T follicular helper cell (primary cell): ENCODE data around the gene VPS13D.
"Not testable (repeated sequence)": the region's sequence is repeated elsewhere in the genome, so short reads cannot be mapped to it uniquely, and the experiment has no call there.

Source experiments
- DNase-seq: peaks from one replicate; pipeline ENCODE4 v3.0.0-alpha.2; 2020; ENCODE audit warnings: low read depth

Gene VPS13D

DNA sequence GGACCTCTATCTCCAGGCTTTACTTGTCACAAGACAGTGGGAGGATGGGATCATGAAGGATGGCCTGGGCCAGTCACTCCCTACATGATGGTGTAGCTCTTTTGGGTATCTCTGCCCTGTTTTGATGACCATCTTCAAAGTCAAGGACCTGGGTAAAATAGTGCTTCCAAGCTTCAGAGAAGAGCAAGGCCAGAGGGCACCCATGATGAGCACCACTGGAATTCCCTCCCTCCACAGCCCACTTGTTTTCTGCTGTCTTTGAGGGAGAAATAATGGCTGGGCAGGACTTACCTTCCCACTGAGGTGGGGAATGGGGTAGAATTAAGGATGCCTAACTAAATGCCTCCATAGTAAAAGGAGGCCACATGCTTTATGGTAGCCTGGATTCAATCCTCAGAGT lies 222.4 kb downstream of the VPS13D start:
- no peak for DNase-seq

- no peak for DNase-seq
Observed at GRCh38 chr1:12453400-12454343, 223.8 kb downstream of the VPS13D start.

GRCh38 chr1:12454406-12455391 lies 224.9 kb downstream of the VPS13D start:
- DNase-seq = no peak

GRCh38 chr1:12456081-12456480 lies 226.3 kb downstream of the VPS13D start:
- not testable (repeated sequence) for DNase-seq

DNA sequence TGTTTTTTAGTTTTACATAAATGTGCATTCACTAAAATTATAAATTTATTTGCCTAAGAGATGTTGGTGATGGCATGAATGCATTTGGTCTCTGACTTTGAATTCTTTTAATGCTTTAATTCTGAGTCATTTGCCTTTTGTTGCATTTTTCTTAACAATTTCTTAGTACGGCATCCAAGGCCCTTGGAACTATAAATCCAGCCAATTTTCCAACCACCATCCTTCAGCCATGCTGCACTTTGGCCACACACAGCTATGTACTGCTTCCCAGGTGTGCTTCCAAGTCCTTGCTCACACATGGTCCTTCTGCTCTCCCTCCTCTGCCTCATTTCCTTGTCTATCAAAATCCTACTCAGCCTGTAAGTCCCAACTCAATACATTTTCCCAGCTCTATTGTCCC lies 227.1 kb downstream of the VPS13D start:
- no peak for DNase-seq

DNA sequence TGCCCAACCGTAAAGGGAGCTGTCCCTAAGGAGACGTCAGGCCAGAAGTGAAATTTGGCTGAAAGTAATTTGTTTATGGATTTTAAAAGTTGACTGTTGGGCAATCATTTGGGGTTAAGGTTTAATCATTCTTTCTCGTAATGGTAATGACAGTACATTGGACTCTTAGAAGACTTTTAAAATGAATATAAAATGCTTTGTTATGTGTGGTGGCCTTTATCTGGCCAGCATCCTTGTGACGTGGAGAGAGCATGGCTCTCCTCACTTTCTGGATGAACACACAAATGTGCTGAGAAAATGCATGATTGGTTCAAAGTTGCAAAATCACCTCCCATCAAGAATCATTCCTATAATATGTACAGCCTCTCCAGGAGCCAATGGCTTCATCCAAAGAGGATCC lies 227.9 kb downstream of the VPS13D start:
- DNase-seq = no peak

- DNase-seq = no peak
Observed at GRCh38 chr1:12458571-12458970, 228.7 kb downstream of the VPS13D start.

- no peak for DNase-seq
Observed at GRCh38 chr1:12460121-12460520, 230.3 kb downstream of the VPS13D start.

GRCh38 chr1:12460911-12461621 lies 231.2 kb downstream of the VPS13D start:
- DNase-seq = no peak

DNA sequence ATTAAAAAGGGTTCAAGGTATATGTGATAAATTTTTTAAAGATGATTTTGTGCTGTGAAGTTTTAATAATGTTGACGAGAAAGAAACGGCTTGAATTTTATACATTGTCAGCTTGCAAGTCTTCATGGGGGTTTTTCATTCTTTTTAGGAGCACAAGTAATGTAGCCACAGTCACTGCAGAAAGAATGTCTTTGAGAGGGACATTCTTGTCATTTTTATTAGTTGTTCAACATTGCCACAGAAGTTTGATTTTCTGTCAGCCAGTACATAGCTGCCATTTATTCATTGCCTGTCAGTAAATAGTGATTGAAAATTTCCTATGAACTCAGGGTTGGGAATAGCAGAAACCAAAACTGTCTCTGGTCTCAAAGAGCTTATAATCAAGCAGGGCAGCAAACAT lies 231.9 kb downstream of the VPS13D start:
- DNase-seq = no peak

DNA sequence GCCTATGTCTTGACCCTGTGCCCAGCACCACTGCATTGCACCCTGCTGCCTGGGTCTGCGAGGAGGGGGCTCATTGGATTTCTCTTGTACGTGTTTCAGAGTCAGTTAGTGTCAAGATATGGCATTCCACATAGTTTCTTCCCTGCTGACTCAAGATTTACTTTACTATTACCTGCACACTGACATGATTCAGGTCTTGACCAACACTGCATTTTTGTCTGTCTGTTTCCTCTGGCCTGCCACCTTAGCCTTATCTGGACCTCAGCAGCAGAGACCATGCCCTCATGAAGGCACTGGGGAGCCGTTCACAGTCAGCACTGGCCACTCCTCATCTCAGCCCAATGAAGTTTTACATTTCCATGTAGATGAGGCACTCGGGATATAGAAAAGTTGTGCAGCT lies 232.8 kb downstream of the VPS13D start:
- DNase-seq = no peak

DNA sequence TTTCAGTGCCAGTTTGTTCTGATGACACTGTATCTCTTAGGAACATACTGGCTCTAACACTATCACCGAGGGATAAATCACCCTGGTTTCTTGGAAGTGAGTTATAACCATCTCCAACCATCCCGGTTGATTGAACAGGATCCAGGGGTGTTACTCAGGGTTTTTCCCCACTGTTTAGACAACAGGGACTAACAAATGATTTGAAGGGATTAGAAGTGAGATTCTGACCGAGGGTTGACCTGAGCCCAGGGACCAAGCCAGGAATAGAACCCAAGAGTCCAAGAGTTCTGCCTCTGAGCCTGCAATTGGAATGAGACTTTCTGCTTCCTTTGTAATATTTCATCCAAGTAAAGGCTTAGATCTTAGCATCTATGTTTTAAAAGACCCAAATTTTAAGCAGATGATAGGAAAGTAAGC lies 234.2 kb downstream of the VPS13D start:
- DNase-seq = no peak

GRCh38 chr1:12464598-12465056 lies 234.8 kb downstream of the VPS13D start:
- DNase-seq = no peak

- DNase-seq = no peak
Observed at GRCh38 chr1:12465126-12465525, 235.3 kb downstream of the VPS13D start.

DNA sequence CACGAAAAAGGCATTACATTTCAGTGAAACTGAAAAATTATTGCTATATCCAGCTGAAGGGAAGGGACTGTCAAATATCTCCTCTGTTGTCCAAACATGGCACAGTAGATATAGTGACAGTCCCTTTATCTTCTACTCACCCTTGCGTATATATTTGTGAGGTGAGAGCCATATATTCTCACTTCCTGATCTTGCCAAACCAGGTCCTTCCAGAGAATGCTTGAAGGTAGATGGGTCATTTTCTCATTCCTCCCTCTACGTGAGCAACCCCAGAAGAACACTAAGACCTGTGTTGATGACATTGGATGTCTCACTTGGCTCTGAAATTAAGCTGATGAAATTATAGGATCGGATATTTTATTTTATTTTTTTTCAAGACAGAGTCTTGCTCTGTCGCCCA lies 237.0 kb downstream of the VPS13D start:
- no peak for DNase-seq

DNA sequence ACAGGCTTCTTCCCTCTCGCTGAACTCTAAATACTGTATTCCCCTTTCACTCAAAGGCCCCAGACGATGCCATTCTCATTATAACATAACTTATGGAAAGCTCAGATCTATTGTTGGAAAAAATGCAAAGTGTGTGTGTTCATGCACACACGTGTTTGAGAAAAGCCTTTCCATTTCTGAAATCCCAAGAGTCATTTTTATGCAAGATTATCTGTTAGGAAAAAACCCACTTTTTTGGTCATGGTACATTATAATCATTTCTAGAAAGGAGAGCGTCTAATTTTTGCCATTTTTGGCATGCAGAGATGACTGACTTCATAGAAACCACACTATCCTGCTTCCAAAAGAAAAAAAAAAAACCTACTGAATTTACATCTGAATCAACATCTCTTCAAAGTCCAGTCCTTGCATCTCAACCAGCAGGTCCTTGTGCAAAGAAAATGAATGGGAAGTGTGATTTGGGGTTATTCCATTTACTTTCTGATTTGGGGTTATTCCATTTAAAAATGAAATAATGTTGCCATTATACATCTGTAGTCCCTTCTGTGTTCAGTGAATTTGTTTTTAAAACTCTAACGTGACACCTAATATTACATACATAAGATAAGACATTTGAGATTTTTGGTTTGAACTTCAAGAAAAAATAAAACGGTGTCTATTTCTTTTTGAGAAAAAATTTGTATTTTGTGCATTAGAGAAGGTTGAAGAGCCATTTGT lies 237.9 kb downstream of the VPS13D start:
- no peak for DNase-seq

DNA sequence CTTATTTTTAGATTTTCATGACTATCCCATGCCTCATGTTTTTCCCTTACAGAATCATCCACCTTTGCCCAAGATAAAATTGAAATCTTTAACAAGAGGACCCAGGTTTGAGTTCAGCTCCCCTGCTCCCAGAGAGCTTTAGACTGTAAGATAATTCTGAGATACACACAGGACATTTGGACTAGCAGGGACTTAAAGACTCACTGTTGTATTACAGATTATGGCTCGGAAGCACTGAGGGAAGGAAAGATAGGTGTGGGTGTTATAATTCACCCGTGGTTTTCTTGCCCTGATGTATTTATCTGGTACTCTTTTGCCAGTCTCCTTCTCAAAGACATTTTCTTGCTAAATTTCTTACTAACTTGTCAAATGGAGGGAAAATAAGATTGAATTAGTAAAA lies 238.5 kb downstream of the VPS13D start:
- DNase-seq = no peak

GRCh38 chr1:12469493-12469892 lies 239.7 kb downstream of the VPS13D start:
- DNase-seq = no peak

DNA sequence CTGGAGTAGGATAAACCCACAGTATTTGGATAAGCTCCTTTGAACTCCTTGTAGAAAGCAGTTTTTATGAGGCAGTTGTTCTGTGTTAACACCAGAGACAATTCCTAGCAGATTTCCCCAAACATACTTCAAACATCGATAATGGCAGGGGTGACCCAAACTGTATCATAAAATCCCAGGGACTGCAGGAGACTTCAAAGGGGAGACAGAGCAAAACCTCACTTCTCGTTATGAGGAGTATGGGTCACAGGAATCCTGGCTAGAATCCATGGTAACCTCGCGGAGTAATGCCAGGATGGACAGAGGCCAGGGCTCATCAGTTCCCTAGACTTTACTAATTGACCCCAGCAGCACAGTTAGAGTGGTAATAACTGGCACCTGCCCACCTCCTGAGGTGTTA lies 240.2 kb downstream of the VPS13D start:
- no peak for DNase-seq

DNA sequence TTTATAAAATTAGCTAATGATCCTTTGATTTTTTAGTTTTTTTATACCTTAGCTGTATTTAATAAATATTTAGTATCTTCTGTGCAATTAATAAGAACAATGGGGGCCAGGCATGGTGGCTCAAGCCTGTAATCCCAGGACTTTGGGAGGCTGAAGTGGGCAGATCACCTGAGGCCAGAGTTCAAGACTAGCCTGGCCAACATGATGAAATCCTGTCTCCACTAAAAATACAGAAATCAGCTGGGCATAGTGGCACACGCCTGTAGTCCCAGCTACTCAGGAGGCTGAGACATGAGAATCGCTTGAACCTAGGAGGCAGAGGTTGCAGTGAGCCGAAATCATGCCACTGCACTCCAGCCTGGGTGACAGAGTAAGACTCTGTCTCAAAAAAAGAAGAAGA lies 241.1 kb downstream of the VPS13D start:
- DNase-seq = not testable (repeated sequence)

GRCh38 chr1:12472156-12472797 lies 242.4 kb downstream of the VPS13D start:
- DNase-seq = no peak
